Measurements from ENCODE around the gene DEUP1.

DNA sequence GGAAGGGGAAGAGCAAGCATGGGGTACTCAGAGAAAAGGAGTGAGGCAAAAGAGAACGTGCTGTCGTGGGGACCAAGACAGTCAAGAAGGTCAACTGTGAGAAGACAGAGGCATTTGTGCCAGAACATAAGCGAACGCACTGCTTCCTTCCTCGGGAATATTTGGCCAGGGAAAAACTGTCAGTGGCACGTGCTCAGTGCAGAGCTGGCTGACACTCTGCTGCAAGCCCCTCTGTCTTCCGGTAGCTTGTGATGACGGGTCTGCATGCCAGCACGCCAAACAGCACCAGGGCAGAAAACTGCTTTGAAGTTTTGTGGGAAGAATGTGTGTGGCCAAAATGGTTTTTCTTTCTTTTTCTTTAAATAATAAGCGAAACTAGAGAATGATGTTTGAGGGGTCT is 152.0 kb downstream of the DEUP1 start:
- TF ChIP-seq, protein P1, sequence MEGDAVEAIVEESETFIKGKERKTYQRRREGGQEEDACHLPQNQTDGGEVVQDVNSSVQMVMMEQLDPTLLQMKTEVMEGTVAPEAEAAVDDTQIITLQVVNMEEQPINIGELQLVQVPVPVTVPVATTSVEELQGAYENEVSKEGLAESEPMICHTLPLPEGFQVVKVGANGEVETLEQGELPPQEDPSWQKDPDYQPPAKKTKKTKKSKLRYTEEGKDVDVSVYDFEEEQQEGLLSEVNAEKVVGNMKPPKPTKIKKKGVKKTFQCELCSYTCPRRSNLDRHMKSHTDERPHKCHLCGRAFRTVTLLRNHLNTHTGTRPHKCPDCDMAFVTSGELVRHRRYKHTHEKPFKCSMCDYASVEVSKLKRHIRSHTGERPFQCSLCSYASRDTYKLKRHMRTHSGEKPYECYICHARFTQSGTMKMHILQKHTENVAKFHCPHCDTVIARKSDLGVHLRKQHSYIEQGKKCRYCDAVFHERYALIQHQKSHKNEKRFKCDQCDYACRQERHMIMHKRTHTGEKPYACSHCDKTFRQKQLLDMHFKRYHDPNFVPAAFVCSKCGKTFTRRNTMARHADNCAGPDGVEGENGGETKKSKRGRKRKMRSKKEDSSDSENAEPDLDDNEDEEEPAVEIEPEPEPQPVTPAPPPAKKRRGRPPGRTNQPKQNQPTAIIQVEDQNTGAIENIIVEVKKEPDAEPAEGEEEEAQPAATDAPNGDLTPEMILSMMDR (IDR thresholded peaks at IDR 0.05; ENCODE audit: insufficient read depth, low read depth, low read length), result no peak
- TF ChIP-seq EZH2 (IDR thresholded peaks at IDR 0.05; ENCODE audit: insufficient read depth, low read length), result no peak
